ENCODE data around the gene ADAMTS6.
A peak's percentile ranks its signal among the peaks of the same experiment; 100 is the strongest.

Gene ADAMTS6

GRCh38 chr5:65209341-65209740, 272.4 kb downstream of the ADAMTS6 start:
- Histone ChIP-seq H3K79me2 (ENCODE audit: control insufficient read depth, insufficient read depth, low read length, unreplicated experiment) (no peaks in the 10 kb centered on the region), H3K4me3 (ENCODE audit: low read depth, low read length) (no peak overlapping the region), H3K27ac (ENCODE audit: low read depth, low read length) (peak overlapping the region; percentile 99), H2AFZ (ENCODE audit: low read length, unreplicated experiment) (peak overlapping the region; percentile 59), H3K36me3 (ENCODE audit: insufficient read depth, low read length) (peaks cover 9% of the 10 kb centered on the region; the same call in 1 of the 2 replicates), H3K4me1 (ENCODE audit: control insufficient read depth, insufficient read depth, low read length, unreplicated experiment) (peaks cover 50% of the 10 kb centered on the region), H3K27me3 (ENCODE audit: insufficient read depth, low read length) (no peaks in the 10 kb centered on the region)

GRCh38 chr5:65204966-65205365, 276.8 kb downstream of the ADAMTS6 start:
- Histone ChIP-seq H2AFZ (ENCODE audit: low read length, unreplicated experiment) (peak overlapping the region; percentile 73), H3K27me3 (ENCODE audit: insufficient read depth, low read length) (no peaks in the 10 kb centered on the region), H3K4me1 (ENCODE audit: control insufficient read depth, insufficient read depth, low read length, unreplicated experiment) (peaks cover 85% of the 10 kb centered on the region), H3K36me3 (ENCODE audit: insufficient read depth, low read length) (no peaks in the 10 kb centered on the region), H3K4me3 (ENCODE audit: low read depth, low read length) (no peak overlapping the region), H3K27ac (ENCODE audit: low read depth, low read length) (peak overlapping the region; percentile 97), H3K79me2 (ENCODE audit: control insufficient read depth, insufficient read depth, low read length, unreplicated experiment) (peaks cover 4% of the 10 kb centered on the region)

DNA sequence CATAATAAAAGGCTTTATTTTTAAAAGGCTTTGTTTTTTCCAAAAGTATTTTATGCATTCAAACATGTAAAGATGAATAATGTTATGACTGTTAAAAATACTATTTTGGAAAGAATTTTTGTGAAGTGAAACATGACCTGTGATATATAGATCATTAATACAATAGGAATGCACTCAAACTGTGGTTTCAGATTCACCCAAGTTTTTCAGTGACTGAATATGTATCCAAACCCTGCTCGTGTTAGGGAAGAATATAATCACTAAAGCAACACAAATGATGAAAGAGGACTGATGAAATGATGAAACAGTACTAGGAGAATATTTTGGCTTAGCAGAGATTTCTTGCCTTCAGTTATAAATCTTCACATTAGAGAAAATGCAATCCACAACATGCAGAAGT, 278.0 kb downstream of the ADAMTS6 start:
- peak overlapping the region; percentile 97 for H3K27ac ChIP-seq (ENCODE audit: low read depth, low read length)
- H2AFZ ChIP-seq (ENCODE audit: low read length, unreplicated experiment): no peak overlapping the region
- H3K4me1 ChIP-seq (ENCODE audit: control insufficient read depth, insufficient read depth, low read length, unreplicated experiment): peaks cover 85% of the 10 kb centered on the region
- no peak overlapping the region for H3K4me3 ChIP-seq (ENCODE audit: low read depth, low read length)
- H3K36me3 ChIP-seq (ENCODE audit: insufficient read depth, low read length): no peaks in the 10 kb centered on the region
- peaks cover 4% of the 10 kb centered on the region for H3K79me2 ChIP-seq (ENCODE audit: control insufficient read depth, insufficient read depth, low read length, unreplicated experiment)
- no peaks in the 10 kb centered on the region for H3K27me3 ChIP-seq (ENCODE audit: insufficient read depth, low read length)

GRCh38 chr5:65199993-65200675, 281.6 kb downstream of the ADAMTS6 start:
- H3K4me3 ChIP-seq (ENCODE audit: low read depth, low read length): no peak overlapping the region
- H3K27me3 ChIP-seq (ENCODE audit: insufficient read depth, low read length): no peaks in the 10 kb centered on the region
- H2AFZ ChIP-seq (ENCODE audit: low read length, unreplicated experiment): peak overlapping the region; percentile 19
- H3K79me2 ChIP-seq (ENCODE audit: control insufficient read depth, insufficient read depth, low read length, unreplicated experiment): peaks cover 4% of the 10 kb centered on the region
- peak overlapping the region; percentile 97 for H3K27ac ChIP-seq (ENCODE audit: low read depth, low read length)
- H3K36me3 ChIP-seq (ENCODE audit: insufficient read depth, low read length): peaks cover 4% of the 10 kb centered on the region; the same call in 1 of the 2 replicates
- peaks cover 70% of the 10 kb centered on the region for H3K4me1 ChIP-seq (ENCODE audit: control insufficient read depth, insufficient read depth, low read length, unreplicated experiment)

DNA sequence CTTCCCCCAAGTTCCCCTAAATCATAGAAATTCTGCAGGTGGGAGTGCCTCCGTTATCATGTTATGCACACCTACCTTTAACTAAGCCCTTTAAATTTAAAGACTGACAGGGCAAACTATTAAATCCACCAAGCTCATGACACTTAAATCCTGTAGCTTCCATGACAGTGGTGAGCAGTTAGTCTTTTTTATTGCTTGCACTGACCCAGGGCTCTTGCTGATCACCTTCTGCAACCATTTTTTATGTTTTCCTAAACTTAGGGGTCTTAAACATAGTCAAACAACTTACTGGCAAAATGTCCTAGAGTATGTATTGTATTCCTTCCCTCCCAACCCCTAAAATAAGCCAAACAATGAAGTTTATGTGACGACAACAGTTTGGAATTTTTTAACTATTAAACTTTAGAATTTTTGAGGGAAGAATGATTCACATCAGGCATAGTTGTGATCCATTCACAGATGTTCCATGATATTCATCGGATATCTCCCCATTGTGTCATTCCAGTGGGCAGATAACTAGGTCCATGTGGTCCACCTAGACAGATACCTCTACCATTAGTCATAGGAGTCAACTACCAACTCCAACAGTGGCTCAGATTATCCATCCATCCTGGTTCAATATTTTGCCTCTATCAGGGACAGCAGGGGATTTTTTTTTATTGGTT, 283.1 kb downstream of the ADAMTS6 start:
- no peaks in the 10 kb centered on the region for H3K27me3 ChIP-seq (ENCODE audit: insufficient read depth, low read length)
- peaks cover 4% of the 10 kb centered on the region for H3K79me2 ChIP-seq (ENCODE audit: control insufficient read depth, insufficient read depth, low read length, unreplicated experiment)
- H3K4me3 ChIP-seq (ENCODE audit: low read depth, low read length): no peak overlapping the region; the same call in 1 of the 2 replicates
- no peak overlapping the region for H2AFZ ChIP-seq (ENCODE audit: low read length, unreplicated experiment)
- peak overlapping the region; percentile 97 for H3K27ac ChIP-seq (ENCODE audit: low read depth, low read length)
- peaks cover 59% of the 10 kb centered on the region for H3K4me1 ChIP-seq (ENCODE audit: control insufficient read depth, insufficient read depth, low read length, unreplicated experiment)
- H3K36me3 ChIP-seq (ENCODE audit: insufficient read depth, low read length): peaks cover 13% of the 10 kb centered on the region

GRCh38 chr5:65197531-65198455, 283.9 kb downstream of the ADAMTS6 start:
- Histone ChIP-seq H2AFZ (ENCODE audit: low read length, unreplicated experiment) (no peak overlapping the region), H3K4me3 (ENCODE audit: low read depth, low read length) (no peak overlapping the region)

DNA sequence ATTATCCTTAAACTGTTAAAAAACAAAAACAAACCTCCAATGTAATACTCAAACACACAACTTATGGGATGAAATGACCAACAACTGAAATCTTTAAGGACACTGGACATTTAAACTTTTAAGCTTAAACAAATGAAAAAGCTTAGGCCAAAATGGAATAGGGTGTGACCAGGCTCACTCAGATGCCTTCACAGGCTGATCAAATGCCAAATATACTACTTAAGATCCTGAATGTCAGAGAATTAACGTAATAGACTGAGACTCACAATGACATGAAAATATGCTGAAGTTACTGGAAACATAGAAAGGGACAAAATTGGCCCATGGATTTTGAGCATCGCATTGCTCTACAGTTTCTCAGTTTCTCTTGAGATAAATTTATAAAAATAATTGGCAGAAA, 286.8 kb downstream of the ADAMTS6 start:
- Histone ChIP-seq H3K36me3 (ENCODE audit: insufficient read depth, low read length) (peaks cover 13% of the 10 kb centered on the region), H3K27ac (ENCODE audit: low read depth, low read length) (peak overlapping the region; percentile 23), H3K79me2 (ENCODE audit: control insufficient read depth, insufficient read depth, low read length, unreplicated experiment) (no peaks in the 10 kb centered on the region), H3K4me1 (ENCODE audit: control insufficient read depth, insufficient read depth, low read length, unreplicated experiment) (peaks cover 51% of the 10 kb centered on the region), H2AFZ (ENCODE audit: low read length, unreplicated experiment) (no peak overlapping the region), H3K4me3 (ENCODE audit: low read depth, low read length) (no peak overlapping the region), H3K27me3 (ENCODE audit: insufficient read depth, low read length) (no peaks in the 10 kb centered on the region)

More at GRCh38 chr5:65197531-65198455, 283.9 kb downstream of the ADAMTS6 start:
- peaks cover 51% of the 10 kb centered on the region for H3K4me1 ChIP-seq (ENCODE audit: control insufficient read depth, insufficient read depth, low read length, unreplicated experiment)
- peaks cover 13% of the 10 kb centered on the region for H3K36me3 ChIP-seq (ENCODE audit: insufficient read depth, low read length)
- peak overlapping the region; percentile 97 for H3K27ac ChIP-seq (ENCODE audit: low read depth, low read length)
- H3K79me2 ChIP-seq (ENCODE audit: control insufficient read depth, insufficient read depth, low read length, unreplicated experiment): peaks cover 4% of the 10 kb centered on the region
- H3K27me3 ChIP-seq (ENCODE audit: insufficient read depth, low read length): no peaks in the 10 kb centered on the region

GRCh38 chr5:65192331-65192730, 289.4 kb downstream of the ADAMTS6 start:
- Histone ChIP-seq H3K4me1 (ENCODE audit: control insufficient read depth, insufficient read depth, low read length, unreplicated experiment) (peaks cover 45% of the 10 kb centered on the region), H3K79me2 (ENCODE audit: control insufficient read depth, insufficient read depth, low read length, unreplicated experiment) (no peaks in the 10 kb centered on the region), H3K36me3 (ENCODE audit: insufficient read depth, low read length) (peaks cover 18% of the 10 kb centered on the region), H2AFZ (ENCODE audit: low read length, unreplicated experiment) (no peak overlapping the region), H3K27ac (ENCODE audit: low read depth, low read length) (peak overlapping the region; percentile 100), H3K4me3 (ENCODE audit: low read depth, low read length) (no peak overlapping the region), H3K27me3 (ENCODE audit: insufficient read depth, low read length) (no peaks in the 10 kb centered on the region)

DNA sequence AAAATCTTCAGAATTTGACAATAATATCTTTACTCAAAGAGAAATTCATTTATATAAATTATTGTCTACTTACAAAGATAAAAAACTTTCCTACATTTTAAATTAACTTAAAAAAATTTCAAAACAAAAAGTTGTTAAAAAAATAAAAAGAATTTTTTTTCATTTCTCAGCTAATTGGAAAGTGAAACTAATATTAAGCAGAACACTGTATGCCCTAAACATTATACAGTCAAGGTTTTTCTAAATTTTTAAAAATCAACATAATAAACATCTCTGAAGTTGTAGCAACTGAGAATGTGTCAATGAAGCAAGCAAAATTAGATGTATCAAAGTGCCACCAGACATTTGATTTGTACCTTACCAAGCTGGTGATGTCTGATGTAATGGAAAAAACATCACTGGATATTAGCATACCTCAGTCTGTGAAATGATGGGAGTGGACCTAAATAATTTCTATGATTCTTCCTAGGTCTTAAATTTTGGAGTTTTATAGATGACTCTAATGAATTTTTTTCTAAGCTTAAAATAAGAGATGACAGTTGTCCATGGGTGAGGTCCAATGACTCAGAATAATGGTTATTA, 290.1 kb downstream of the ADAMTS6 start:
- Histone ChIP-seq H3K27ac (ENCODE audit: low read depth, low read length) (peak overlapping the region; percentile 100), H2AFZ (ENCODE audit: low read length, unreplicated experiment) (peak overlapping the region; percentile 61), H3K4me1 (ENCODE audit: control insufficient read depth, insufficient read depth, low read length, unreplicated experiment) (peaks cover 46% of the 10 kb centered on the region), H3K4me3 (ENCODE audit: low read depth, low read length) (peak overlapping the region; percentile 48), H3K36me3 (ENCODE audit: insufficient read depth, low read length) (peaks cover 21% of the 10 kb centered on the region), H3K79me2 (ENCODE audit: control insufficient read depth, insufficient read depth, low read length, unreplicated experiment) (no peaks in the 10 kb centered on the region), H3K27me3 (ENCODE audit: insufficient read depth, low read length) (no peaks in the 10 kb centered on the region)

Data from ACC112 (cell line).